HG03196 (cell line): ENCODE measurements around the gene TMEM243.
"Not testable (repeated sequence)": the region's sequence is repeated elsewhere in the genome, so short reads cannot be mapped to it uniquely, and the experiment has no call there.

Experiments used
- ATAC-seq: cut with Tn5 transposase; IDR thresholded peaks from one replicate; pipeline ENCODE4 v1.9.1; 2021; ENCODE audit not compliant: unreplicated experiment

TMEM243 gene, protein sequence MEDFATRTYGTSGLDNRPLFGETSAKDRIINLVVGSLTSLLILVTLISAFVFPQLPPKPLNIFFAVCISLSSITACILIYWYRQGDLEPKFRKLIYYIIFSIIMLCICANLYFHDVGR

DNA sequence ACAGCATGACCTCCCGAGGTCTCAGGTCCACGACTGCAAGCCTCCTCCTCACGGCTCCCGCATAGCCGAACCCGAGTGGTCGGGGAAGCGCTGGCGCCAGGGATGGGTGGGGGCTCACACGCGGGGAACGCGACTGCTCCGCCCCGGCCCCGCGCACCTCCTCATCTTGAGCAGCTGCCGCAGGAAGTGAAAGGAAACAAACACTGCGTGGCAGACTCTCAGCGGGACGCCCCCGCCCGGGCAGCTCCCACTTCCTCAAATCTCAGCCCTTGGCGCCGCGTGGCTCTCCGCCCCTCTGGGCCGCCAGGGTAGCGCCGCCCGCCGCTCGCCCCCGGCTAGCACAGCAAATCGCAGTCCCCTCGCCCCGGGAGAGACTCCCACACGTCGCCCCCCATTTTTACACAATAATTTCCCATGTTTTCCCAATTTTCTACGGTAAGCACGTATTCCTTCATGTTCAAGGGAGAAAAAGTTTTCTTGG, at the start of gene TMEM243:
TSS of gene TMEM243 (minus strand) at position 188 of the 481 bp plus-strand sequence. CDS start 229 bp downstream, outside the sequence.
- peak; percentile 53 for ATAC-seq

DNA sequence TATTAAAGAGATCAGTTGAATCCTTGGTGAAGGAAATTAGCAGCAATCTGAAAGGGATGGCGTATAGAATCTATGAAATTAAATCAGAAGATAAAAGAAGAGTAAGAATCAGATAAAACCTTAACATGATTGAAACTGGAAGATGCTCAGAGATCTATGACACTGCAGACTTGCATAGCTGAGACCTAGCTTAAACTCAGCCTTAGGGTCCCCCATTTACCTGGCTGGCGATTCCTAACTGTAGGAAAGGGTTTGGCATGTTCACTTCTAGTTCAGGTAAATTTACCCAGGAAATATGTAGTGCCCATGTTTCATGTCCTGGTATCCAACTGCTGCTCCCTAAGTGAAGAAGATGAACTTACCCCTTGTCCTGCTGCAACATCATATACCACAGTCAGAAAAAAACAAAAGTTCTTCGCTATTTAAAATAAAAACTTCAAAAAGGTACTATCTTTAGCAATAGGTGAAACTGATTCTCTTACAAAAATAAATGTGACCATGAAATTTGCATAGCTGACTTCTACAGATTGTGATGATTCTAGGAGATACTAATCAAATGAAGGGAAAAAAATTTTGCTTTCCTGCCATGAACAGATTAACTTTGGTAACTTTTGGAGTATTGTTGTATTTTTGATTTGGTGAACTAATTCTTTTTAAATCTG, 47.8 kb upstream of the TMEM243 start:
- no peak for ATAC-seq

DNA sequence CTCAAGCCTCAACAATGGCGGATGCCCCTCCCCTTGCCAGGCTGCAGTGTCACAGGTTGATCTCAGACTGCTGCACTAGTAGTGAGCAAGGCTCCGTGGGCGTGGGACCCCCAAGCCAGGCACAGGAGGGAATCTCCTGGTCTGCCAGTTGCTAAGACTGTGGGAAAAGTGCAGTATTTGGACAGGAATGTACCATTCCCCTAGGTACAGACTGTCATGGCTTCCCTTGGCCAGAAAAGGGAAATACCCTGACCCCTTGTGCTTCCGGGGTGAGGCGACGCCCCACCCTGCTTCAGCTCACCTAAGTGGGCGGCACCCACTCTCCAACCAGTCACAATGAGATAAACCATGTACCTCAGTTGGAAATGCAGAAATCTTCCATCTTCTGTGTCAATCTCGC, 44.0 kb upstream of the TMEM243 start:
- ATAC-seq, result no peak

DNA sequence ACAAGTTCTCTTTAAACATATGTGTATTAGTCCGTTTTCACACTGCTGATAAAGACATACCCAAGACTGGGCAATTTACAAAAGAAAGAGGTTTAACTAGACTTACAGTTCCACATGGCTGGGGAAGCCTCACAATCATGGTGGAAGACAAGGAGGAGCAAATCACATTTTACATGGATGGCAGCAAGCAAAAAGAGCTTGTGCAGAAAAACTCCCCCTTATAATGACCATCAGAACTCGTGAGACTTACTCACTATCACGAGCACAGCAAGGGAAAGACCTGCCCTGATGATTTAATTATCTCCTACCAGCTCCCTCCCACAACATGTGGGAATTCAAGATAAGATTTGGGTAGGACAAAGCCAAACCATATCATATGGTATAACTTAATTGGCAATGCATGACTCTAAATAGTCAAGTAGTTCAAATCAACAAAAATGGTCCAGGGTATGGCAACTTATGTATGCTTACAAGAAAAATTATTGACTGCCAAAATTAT, 34.1 kb upstream of the TMEM243 start:
- ATAC-seq, result no peak

DNA sequence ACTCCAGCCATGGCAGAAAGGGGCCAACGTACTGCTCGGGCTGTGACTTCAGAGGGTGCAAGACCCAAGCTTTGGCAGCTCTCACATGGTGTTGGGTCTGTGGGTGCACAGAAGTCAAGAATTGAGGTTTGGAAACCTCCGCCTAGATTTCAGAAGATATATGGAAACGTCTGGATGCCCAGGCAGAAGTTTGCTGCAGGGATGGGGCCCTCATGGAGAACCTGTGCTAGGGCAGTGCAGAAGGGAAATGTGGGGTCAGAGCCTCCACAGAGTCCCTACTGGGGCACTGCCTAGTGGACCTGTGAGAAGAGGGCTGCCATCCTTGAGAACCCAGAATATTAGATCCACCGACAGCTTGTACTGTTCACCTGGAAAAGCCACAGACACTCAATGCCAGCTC, 26.1 kb upstream of the TMEM243 start:
- ATAC-seq, result not testable (repeated sequence)

DNA sequence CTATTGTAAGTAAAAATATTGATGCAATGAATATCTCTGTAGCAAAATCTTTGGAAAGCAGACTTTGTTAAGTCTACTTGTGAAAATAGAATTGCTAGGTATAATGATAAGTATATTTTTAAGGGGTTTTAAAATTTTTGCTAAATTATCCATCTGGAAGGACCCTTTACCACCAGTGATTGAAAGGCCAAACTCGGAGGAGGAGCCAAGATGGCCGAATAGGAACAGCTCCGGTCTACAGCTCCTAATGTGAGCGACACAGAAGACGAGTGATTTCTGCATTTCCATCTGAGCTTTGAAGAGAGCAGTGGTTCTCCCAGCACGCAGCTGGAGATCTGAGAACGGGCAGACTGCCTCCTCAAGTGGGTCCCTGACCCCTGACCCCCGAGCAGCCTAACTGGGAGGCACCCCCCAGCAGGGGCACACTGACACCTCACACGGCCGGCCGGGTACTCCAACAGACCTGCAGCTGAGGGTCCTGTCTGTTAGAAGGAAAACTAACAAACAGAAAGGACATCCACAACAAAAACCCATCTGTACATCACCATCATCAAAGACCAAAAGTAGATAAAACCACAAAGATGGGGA, 19.0 kb upstream of the TMEM243 start:
- not testable (repeated sequence) for ATAC-seq

DNA sequence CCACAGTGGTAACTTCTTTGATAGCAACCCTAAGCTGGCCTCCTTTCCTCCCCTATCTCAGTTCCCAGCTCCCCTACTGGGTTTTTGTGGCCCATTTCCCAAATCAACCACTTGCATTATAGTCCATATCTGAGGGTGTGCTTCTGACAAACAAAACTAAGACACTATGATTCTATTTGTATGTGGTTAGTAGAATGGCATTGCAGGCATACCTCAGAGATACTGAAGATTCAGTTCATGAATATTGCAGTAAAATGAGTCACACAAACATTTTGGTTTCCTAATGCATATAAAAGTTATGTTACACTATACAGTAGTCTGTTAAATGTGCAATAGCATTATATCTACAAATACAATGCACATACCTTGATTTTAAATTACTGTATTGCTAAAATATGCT, 15.4 kb upstream of the TMEM243 start:
- ATAC-seq, result no peak

DNA sequence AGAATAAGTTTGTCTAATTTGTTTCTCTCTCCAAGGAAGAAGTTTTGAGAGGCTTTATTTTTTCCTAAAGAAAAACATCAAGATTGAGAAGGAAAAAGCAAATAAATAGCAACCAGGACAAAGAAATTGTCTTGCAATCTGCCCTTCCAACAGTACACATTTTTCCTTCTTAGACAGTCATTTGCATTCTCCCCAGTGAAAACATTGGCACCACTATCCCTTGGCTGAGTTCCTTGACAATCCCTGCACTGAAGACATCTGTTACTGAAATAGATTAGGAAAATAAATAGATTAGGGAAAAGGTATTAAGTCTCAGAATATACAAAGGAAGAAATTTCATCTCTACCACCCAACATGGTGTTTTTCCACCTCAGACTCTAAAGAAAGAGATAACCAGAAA, 12.2 kb upstream of the TMEM243 start:
- ATAC-seq, result no peak

DNA sequence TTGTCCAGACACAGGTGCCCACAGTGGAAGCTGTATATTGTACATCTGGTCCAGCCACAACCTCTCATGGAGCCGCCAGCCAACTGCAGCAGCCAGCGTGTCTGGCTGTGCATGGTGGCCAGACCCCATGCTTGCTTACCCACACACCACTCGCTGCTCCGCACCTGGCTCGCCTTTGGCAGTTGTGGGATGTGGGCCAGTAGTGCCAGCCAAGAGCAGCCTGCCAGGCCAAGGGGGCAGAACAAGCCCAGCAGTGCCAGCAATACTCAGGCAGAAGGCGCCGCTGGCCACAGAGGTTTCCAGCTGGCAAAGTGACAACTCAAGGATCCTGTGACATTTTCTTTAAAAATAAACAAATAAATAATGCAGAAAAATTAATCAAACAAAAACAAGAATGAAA, 11.7 kb upstream of the TMEM243 start:
- ATAC-seq, result no peak

DNA sequence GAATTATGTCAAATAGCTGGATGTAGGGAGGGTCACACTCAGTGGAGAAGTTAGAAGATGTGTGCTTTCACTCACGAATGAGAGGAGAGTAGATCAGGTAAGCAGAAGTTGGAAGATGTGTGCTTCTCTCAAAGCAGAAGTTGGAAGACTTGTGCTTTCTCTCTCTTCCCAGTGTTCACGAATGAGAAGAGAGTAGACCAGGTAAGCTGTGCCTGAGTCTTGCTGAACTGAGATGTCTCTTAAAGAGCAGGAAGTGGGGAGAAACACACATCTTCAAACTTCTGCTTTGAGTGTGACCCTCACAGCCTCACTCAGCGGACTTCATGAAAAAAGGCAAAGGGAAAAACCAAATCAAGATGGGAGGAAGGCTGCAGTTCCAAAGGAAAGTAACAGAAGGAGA, 7.0 kb upstream of the TMEM243 start:
- no peak for ATAC-seq

DNA sequence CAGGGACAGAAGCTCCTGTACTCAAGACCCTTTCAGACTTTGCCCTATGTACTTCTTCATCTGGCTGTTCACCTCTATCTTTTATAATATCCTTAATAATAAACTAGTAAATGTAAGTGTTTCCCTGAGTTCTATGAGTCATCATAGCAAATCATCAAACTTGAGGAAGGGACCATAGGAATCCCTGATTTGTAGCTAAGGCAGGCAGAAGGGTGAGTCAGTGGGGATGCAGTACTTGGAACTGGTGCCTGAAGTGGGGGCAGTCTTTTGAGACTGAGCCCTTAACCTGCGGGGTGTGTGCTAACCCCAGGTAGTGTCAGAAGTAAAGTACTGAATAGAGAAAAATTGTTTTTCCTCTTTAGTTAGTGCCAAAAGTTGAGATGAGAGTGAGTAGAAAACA, 6.2 kb upstream of the TMEM243 start:
- ATAC-seq, result no peak

DNA sequence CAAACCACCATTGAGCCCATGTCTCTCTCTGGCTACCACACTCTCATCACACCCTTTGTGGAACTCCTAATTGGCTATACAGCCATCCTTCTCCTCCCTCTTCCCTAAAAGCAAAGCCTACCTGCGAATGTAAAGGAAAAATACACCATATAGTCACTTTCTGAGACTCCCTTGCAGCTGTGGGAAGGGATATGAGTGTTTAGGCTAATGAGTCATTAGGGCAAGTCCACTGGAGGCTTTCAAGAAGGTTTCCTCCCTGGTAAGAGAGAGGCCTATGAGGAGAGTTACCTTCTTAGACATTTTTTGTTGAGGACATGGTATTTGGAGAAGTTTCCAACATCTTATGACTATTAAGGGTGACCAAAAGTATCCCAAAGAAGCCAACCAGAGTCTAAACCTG, 4.1 kb upstream of the TMEM243 start:
- no peak for ATAC-seq

DNA sequence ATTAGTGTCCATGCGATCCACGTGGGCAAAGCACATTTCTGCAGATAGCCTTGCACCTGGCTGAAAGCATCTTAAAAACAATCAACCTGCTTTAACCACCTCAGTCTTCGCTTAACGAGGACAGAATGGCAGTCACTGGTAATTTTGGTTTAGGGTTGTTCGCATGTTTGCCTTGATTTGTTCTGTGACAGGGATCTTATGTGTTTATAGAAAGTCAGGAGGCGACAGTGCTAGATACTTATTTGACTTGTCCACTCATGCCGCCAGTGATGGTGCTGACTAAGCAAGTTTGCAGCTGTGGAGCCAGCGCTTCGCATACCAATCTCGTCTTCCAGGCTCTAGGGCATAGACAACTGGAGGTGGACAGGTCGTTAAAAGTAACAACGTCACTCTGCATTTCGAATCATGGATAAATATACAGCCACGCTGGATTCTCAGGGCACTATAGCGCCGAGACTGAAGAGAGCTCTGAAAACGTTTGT, 1.2 kb upstream of the TMEM243 start:
- ATAC-seq, result no peak

DNA sequence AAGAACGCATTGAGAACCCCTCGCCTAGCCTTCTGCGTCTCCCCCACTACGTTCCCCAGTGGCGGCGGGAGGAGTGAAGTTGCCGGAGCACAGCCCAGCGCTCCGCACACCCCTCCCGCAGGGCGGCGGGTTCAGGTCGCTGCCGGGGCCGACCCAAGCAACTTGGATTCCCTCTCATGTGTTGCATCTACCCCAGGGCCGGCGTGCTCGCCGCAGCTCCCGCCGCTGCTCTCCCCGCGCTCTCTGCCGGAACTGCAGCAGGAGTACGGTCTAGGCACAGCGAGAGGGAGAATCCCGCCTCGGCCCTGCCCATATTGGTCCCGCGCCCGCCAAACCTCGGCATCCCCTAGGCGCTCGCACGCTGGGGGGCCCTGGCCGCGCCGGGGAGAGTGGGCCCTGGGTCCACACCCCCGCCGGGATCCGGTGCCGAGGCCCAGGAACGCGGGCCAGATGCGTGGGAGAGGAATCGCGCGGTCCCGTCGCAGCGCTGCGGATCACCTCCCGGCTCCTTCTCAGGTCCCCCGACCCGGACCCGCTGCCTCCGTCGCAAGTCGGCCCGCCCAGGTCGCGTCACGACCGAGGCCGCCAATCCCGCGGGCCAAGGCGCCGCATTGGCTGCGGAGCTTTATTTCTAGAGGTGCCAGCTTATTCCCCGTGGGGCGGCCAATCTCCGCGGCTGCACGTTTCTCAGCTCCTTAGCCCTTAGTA, 648 bp upstream of the TMEM243 start:
- peak; percentile 32 for ATAC-seq

DNA sequence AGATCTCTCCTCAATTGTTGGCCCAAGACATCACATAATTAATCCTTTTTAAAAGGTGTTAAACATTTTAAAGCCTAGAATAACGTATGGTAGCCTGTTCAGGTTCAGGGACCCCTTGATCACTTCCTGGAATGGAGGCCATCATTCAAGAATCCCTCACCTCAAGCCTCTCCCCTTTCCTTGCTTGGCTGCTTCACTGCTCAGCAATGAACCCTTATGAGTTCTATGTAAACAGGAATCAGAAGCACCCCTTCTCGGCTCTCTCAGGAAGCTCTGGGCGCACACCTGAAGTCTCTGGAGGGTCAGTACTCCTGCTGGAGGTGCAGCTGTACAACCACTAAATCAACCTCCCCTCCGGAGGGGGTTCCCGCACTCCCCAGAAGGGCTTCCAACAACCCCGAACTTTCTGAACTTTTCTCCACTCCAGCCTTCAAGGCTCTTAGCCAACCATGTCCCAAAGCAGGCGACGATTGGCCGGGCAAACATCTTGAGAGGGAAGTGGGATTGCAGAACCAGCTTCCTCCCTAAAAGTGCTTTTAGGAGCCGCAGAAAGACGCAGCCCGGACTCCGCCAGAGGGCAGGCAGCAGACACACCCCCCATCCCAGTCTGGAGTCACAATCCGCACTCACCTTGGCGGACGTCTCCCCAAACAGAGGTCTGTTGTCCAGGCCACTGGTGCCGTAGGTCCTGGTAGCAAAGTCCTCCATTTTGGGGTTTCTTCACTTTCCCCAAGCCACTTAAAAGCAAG, 562 bp downstream of the TMEM243 start:
- no peak for ATAC-seq

DNA sequence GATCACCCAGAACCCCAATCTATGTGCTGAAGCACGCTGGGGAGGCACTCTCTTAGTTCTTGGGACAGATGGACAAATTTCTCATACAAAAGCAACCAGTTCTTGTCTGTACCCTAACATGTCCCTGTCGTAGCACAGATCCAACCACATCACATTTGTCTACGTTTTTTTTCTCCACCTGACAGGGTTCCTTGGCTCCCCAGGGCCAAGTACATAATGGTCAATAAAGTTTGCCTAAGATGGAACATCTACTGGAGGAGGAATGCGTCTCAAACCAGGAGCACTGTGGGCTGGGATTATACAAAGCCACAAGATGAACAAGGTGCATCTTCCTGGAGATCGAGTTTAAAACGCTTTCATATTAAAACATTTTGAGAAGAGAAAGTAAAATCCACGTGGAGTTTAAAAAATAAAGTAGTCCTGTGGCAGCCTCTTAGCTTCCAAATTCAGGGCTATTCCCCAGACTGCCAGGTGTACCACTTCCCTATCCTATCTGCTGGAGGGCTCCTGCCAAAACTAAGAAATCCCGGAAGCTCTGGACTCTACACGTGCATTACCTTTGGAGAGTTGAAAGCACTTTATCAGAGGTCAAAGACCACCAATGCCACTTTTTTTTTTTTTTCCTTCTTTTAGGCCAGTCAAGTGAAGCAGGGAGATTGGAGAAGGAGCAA, 1.4 kb downstream of the TMEM243 start:
- ATAC-seq, result no peak

DNA sequence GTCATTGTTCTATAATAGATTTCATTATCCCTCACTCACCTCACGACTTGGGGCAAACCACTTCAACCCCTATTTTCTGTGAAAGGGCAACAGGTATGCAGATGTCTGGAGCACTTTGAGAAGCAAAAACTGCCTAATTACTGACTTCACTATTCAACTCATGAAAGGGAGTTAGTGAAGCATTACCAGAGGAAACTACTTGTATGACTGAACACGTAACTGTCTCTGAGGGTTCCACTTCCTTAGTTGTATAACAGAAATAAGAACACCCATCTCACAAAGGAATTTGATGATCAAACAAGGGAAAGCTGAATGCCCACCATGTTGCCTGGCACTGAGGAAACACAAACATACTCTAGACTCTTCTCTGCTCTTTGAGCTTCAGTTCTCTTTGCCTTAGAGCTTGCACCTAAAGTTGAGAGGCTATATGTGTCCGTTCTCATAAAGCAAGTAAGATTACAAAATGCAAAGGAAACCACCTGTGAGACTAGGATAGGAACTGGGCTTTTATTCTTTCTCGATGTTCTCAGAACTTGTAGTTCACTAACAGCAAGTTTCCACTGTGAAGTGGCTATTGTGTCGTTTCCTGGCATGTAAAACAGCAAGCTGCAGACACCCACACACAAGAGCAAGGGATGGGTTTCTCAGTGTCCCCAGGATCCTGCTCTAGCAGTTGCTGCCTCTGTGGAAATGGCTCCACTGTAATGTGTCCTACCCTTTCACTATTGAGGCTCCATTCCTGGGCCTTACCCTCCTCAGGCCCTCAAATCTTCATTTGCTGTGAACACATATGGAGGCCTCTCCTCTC, 2.6 kb downstream of the TMEM243 start:
- ATAC-seq, result peak; percentile 55

DNA sequence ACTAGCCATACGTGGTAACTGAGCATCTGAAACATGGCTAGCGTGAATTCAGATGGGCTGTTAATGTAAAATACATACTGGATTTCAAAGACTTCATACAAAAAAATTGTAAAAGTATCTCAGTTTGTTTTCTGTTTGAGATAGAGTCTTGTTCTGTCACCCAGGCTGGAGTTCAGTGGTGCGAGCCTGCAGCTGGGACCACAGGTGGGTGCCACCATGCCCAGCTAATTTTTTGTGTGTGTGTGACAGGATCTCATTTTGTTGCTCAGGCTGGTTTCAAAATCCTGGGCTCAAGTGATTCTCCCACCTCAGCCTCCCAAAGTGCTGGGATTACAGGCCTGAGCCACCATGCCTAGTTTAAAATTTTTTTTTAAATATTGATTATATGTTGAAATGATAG, 4.5 kb downstream of the TMEM243 start:
- ATAC-seq, result no peak

DNA sequence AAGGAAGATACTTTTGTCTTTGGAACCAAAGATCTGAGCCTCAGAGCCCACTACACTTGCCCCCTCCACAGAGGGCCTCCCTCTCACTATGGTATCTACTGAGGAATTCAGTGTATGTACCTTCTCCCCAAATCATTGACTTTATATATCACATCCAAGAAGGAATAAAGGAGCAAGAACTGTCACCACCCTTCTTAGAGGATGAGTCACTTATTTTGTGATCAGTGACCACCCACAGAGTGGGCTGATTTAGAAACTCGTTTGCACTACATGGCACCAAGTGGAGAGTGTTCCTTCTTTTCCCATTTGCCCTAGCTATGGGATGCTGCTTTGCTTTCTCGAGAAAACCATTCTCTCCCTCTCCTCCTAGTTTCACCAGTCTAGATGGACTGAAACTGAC, 5.7 kb downstream of the TMEM243 start:
- no peak for ATAC-seq

DNA sequence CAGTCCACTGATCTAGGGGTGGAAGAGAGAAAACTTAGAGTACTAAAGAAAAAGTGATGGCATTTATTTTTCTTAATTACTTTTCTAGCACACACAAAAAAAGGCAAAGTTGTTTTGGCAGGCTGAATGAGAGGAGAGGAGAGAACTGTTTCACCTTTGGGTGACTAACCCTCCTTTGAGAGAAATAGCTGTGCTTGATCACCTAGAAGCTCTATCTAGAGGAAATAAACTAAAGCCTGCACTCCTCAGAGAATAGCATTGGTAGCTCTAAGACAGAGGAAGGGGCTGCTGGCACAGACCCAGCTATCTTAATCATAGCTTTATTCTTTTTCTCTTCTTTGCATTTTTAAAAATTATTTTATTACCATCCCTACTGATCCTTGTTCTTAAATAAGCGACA, 6.3 kb downstream of the TMEM243 start:
- no peak for ATAC-seq
